KBM-7 (cell line): ENCODE results near the gene MYO7A.
"Not testable (repeated sequence)": the region's sequence is repeated elsewhere in the genome, so short reads cannot be mapped to it uniquely, and the experiment has no call there.

ENCODE experiments used
- DNase-seq: peaks from one replicate; pipeline ENCODE4 v3.0.0-alpha.2; 2015
- in situ Hi-C: fragments of 300-500 bp; cut with MboI; formaldehyde crosslinking; loops from 2 replicates; pipeline ENCODE4 v1.14.3; 2020; ENCODE audit warnings: low sequenced_read_pairs, low pct_unique_long_range_greater_than_20kb, mixed read lengths

The MYO7A gene

GRCh38 chr11:77091146-77091940 is 36.7 kb upstream of the MYO7A start:
- DNase-seq: peak; percentile 80
- in situ Hi-C loops: no loop called here

GRCh38 chr11:77092382-77092781 is 35.7 kb upstream of the MYO7A start:
- no peak for DNase-seq
- in situ Hi-C loops: no loop called here

- no peak for DNase-seq
- in situ Hi-C loops: no loop called here
These were observed 34.8 kb upstream of the MYO7A start for GRCh38 chr11:77093056-77093891.

GRCh38 chr11:77093987-77094840 is 33.8 kb upstream of the MYO7A start:
- no peak for DNase-seq
- in situ Hi-C loops: no loop called here

DNA sequence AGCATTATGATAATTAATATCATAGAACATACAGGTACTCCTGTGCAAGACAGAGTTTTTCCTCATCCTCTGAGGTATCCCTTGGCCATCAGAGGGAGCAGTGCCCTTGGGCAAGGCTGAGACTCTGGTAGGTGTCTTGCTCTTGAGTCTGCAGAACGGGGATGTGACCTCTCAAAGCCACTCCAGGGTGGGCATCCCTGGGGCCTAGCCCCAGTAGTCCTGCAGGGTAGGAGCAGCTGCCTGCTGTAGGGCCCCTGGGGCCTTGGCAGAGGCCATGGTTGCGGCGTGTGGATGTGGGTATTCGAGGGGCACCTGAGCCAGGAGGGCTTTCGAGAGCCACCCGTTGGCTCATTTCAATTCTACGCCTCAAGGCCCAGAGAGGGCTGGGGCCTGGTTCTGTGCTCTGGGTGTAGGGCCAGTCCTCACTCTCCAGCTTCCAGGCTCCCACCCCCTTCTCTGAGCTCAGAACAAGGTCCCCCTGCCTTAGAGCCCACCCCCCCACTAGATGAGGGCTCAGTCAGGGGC is 33.1 kb upstream of the MYO7A start:
- no peak for DNase-seq
- in situ Hi-C loops: no loop called here

DNA sequence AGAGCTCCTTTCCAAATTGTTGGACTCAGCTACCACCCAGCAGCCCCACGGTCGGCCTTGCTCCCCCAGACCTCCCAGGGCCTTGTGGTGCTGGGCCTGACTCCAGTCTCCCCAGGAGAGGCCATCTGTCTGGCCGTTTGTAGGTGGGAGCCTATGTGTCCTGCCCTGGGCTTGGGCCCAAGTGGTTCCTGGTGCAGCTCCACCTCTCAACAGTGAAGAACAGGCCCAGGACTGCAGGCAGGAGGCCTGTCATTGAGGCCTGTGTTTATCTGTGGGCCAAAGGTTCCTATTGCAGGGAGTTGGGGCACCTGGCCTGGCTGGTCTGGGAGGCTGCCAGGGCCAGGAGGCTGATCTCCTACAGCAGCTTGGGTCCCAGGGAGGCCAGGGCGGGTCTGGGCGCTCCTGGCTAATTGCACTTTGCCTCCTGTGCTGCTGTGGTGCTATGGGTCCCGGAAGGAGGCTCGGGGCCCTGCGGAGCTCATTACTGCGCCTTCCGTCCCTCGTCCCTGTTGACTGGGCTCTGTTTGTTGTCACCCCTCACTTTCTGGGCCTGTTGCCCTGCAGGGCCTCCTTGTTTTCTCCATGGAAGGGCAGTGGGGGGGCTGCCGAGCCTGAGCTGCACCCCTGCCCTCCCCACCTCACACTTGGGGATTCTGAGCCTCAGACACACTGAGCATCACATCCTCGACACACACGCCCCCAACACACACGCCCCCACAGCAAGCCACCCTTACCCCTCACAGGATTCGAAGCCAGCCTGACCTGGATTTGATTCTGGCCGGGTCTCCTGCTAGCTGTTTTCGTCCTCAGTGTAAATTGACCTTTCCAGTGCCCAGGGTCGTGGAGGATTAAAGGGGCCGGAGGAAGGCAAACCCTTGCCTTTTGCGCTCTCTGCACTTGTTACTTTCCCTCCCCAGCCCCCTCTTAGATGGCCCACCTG is 32.2 kb upstream of the MYO7A start:
- DNase-seq: no peak
- in situ Hi-C loops: no loop called here

- no peak for DNase-seq
- in situ Hi-C loops: no loop called here
These were observed 31.4 kb upstream of the MYO7A start for GRCh38 chr11:77096591-77097019.

GRCh38 chr11:77097180-77097579 is 30.9 kb upstream of the MYO7A start:
- DNase-seq, in situ Hi-C loops: not testable (repeated sequence)

- DNase-seq: no peak
- in situ Hi-C loops: no loop called here
These were observed 27.6 kb upstream of the MYO7A start for GRCh38 chr11:77100166-77101042.

DNA sequence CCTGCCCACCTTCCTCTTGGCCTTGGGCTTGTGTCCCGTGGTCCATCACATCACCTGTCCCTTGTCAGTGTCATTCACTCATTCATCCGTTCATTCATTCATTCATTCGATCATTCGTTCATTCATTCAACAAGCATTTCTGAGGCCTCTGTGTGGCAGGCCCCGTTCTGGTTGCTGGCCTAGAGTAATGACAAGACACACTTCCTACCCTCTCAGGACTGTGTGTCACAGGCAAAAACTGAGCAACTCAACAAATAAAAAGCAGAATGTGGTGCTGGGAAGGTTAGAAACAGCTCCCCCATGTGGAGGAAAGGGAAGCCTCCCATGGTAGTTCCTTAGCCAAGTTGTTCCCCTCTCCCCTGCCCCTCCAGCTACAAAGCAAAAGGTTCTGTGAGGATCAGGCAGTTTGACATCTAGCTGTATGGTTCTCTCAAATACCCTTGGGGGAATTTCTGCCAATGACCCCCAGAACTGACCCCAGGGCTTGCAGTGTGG is 27.0 kb upstream of the MYO7A start:
- in situ Hi-C loops: no loop called here
- peak; percentile 75 for DNase-seq

- in situ Hi-C loops: no loop called here
- DNase-seq: no peak
These were observed 25.5 kb upstream of the MYO7A start, which contains the start of gene OMP for GRCh38 chr11:77102246-77103210. Gene OMP, plus strand, starts transcription at chr11:77102840. Its CDS starts 0 bp downstream, at chr11:77102840.

DNA sequence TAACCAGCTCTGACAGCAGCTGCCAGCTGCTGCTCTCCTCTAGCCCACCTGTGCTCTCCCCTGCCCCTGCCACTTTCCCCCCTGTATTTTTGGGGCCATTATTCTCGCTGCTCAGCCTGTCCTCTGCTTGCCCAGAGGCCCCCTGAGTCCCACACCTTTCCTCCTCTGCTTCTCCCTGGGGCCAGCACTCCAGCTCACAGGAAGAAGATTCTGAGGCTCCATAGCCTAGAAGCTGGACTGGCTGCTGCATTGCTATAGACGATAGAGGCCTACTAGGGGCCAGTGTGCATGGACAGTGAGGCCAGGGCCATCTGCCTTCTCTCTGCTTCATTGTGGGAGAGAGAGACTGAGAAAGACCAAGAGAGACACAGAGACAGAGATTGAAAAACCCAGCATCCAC is 24.7 kb upstream of the MYO7A start:
- in situ Hi-C loops: no loop called here
- no peak for DNase-seq

DNA sequence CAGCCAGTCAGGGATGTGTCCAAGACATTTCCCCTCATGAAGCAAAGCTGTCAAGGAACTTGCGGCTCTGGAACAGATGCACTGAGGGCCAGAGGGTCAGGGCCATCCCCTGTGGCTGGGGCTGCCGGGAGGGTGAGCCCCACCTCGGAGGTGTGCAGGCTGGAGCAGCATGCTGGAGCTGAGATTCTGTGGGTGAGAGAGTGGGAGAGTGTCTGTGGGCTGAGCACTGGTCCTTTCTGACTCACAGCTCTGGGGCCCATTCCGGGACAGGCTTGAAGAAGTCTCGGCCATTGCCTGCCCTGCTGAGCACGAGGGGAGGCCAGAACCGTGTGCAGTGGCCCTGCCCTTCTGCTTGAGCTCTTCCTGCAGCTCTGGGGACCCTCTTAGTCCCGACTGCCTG is 23.3 kb upstream of the MYO7A start:
- no peak for DNase-seq
- in situ Hi-C loops: no loop called here

DNA sequence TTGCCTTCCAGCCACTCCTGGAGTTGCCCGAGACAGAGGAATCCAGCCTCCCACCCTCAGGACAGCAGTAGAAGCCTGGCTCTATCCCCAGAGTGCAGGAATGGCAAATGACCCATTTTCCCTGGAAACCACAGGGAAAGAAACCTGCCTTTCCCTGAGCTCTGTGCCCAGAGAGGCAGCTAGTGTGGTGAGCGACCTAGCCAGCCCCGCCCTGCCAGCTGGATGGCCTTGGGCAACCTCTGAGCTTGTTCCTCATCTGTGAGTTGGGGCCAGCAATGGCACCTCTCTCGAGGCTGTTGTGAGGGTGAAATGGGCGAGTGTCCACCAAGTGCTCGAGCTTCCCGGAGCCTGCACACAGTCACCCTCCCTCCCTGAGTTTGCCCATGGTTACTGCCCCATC is 21.7 kb upstream of the MYO7A start:
- in situ Hi-C loops: no loop called here
- DNase-seq: no peak

- in situ Hi-C loops: no loop called here
- DNase-seq: no peak
These were observed 21.3 kb upstream of the MYO7A start for GRCh38 chr11:77106759-77107158.

GRCh38 chr11:77107950-77108349 is 20.1 kb upstream of the MYO7A start:
- in situ Hi-C loops: no loop called here
- DNase-seq: no peak
